Esophagus squamous epithelium (tissue), 4 donors: ENCODE results near the gene CTNNA3.

Experiments
- CTCF ChIP-seq, 6 experiments: fragments of 450-650 bp in 4 of 6; fragments of 200-600 bp in 2 of 6; sonication (generic) in 2 of 6; IDR thresholded peaks; one replicate each; pipeline ENCODE4 v1.5.1; 2016 to 2019; ENCODE audit warnings: antibody characterized with exemption in 6 of 6, mild to moderate bottlenecking in 4 of 6, moderate library complexity in 4 of 6
- POLR2A ChIP-seq, 4 donors: fragments of 450-650 bp; IDR thresholded peaks; one replicate each; pipeline ENCODE4 v1.6.1; 2017; ENCODE audit warnings: antibody characterized with exemption in 4 of 4, mild to moderate bottlenecking in 4 of 4, moderate library complexity in 3 of 4

DNA sequence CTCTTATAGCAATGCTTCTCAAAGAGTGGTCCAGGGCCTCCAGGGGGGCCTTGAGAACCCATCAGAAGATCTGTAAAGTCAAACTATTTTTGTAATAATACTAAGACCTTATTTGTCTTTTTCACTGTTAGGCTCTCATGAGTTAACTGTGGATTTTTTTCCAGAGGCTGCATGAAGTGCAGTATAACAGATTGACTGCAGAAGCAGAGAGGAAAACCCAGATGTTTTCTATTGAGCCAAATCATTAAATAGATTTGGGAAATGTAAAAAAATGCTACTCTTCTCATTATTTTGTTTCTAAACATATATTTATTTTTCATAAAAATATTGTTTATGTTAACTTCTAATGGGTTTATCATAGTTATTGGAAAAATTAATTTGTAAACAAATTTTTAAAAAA is 1359.2 kb downstream of the CTNNA3 start:
- TF ChIP-seq CTCF (IDR thresholded peaks at IDR 0.05) = no peak
- TF ChIP-seq POLR2A (IDR thresholded peaks at IDR 0.05) = no peak
